ENCODE data around the gene OR4S2. TPM values are rescaled to one million over a fixed set of nuclear protein-coding genes. Genes with fewer than 3 reads are reported as not detected.

OR4S2 gene, protein sequence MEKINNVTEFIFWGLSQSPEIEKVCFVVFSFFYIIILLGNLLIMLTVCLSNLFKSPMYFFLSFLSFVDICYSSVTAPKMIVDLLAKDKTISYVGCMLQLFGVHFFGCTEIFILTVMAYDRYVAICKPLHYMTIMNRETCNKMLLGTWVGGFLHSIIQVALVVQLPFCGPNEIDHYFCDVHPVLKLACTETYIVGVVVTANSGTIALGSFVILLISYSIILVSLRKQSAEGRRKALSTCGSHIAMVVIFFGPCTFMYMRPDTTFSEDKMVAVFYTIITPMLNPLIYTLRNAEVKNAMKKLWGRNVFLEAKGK
- polyA plus RNA-seq (2013, experiment 1 of 2), result not detected
- not detected for polyA plus RNA-seq (2013, experiment 2 of 2)

DNA sequence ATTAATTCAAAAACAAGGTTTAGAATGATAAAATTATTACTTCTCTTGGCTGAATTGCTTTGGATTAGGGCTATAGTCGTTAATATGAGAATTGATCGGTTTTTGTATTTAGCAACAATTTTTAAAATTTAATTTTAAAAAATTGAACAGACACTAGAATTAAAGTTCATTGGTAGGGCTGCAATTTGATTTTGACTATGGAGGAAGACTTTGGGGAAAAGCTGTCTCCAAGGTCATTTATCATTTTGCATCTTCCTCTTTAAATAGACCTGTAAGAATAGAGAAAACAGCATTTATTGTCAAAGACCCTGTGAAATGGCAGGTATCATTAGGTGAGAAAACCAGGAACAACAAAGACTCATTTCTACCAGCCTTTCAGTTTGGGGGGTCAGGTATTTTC lies at the start of gene OR4S2:
Gene OR4S2, plus strand, starts transcription at position 301 of the 400 bp plus-strand sequence. CDS start 2,577 bp downstream, outside the sequence.
- no peak within 1 kb of the TSS for H3K14ac ChIP-seq (ENCODE audit: low read length)
- H3K27ac ChIP-seq (replicated peaks; ENCODE audit: low read length), result no peak within 1 kb of the TSS
- H3K4me2 ChIP-seq (ENCODE audit: insufficient read depth, low read length, poor library complexity, severe bottlenecking), result no peak within 1 kb of the TSS
- H3K79me1 ChIP-seq (ENCODE audit: low read depth, low read length), result no peaks in the 10 kb centered on the region
- H3K4me1 ChIP-seq (ENCODE audit: control insufficient read depth in 2 of 2, insufficient read depth in 1 of 2, low read depth in 1 of 2, low read length in 2 of 2), result no peaks in the 10 kb centered on the region
- DNase-seq (ENCODE audit: low spot score), result no peak
- H3K4ac ChIP-seq (ENCODE audit: low read length), result no peak within 1 kb of the TSS
- no CpG with 5 or more reads among the region's 2 CpGs for WGBS, 2 donors (ENCODE audit: extremely low coverage in 2 of 2, insufficient read length in 2 of 2, insufficient replicate concordance in 1 of 2)
- no peak within 1 kb of the TSS for H3K9ac ChIP-seq (ENCODE audit: low read depth, low read length, poor library complexity)
- H2BK5ac ChIP-seq (ENCODE audit: low read length), result no peak within 1 kb of the TSS
- H2AK5ac ChIP-seq (ENCODE audit: low read depth, low read length), result no peak within 1 kb of the TSS
- no peak within 1 kb of the TSS for H2BK15ac ChIP-seq (ENCODE audit: low read length)
- H3K36me3 ChIP-seq (replicated peaks in 1 of 2; ENCODE audit: control insufficient read depth in 2 of 2, insufficient read depth in 2 of 2, low read length in 2 of 2), result no peaks in the 10 kb centered on the region
- H3K23ac ChIP-seq (ENCODE audit: low read depth, low read length, poor library complexity), result no peak within 1 kb of the TSS
- no peak within 1 kb of the TSS for H4K8ac ChIP-seq (ENCODE audit: low read depth, low read length)
- no peak within 1 kb of the TSS for H4K91ac ChIP-seq (ENCODE audit: low read depth, low read length, poor library complexity)
- no peaks in the 10 kb centered on the region for H3K27me3 ChIP-seq (ENCODE audit: control insufficient read depth in 3 of 3, insufficient read depth in 3 of 3, low read depth in 1 of 3, low read length in 3 of 3)
- H3K4me3 ChIP-seq (ENCODE audit: low read length in 2 of 2), result no peak within 1 kb of the TSS
- no peak within 1 kb of the TSS for H3K18ac ChIP-seq (ENCODE audit: low read length)
- no peaks in the 10 kb centered on the region for H3K9me3 ChIP-seq (replicated peaks in 1 of 2; ENCODE audit: control insufficient read depth in 2 of 2, insufficient read depth in 1 of 2, low read depth in 1 of 2, low read length in 2 of 2)
- no peak within 1 kb of the TSS for H2BK120ac ChIP-seq (ENCODE audit: low read depth, low read length)
- H2AFZ ChIP-seq (ENCODE audit: low read length), result no peak within 1 kb of the TSS
- no peak within 1 kb of the TSS for H2BK12ac ChIP-seq (ENCODE audit: low read length)

DNA sequence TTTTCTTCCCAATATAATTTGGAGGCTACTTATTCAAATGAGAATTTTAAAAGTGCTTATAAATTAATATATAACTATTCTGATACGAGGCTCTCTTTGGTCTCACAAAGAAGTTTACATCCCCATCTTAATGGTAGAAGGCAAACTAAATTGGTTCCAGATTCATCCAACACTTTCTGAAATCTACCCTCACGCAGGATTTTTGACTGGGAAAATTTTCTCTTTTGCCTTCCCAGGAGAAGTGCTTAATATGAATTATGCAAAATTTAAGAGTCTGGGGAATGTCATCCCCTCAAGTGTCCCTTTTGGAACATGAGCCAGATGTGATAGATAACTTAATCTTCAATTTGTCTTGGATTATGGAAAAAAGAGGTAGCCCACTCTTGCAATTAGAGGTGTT lies 40.6 kb upstream of the OR4S2 start, which contains the start of gene OR4C11:
Gene OR4C11, minus strand, starts transcription at position 101 of the 400 bp plus-strand sequence. CDS start 3,272 bp downstream, outside the sequence.
- H3K4ac ChIP-seq (ENCODE audit: low read length), result no peak within 1 kb of the TSS

DNA sequence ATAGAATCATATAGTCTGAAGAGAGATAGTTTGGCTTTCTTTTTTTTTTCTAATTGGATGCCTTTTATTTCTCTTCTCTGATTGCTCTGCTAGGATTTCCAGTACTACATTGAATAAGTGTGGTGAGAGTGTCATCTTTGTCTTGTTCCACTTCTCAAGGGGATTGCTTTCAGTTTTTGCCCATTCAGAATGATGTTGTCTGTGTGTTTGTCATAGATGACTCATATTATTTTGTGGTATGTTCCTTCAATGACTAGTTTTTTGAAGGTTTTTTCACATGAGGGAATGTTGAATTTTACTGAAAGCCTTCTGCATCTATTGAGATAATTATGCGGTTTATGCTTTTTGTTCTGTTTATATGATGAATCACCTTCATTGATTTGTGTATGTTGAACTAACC lies 23.6 kb upstream of the OR4S2 start:
- Histone ChIP-seq H3K23ac (ENCODE audit: low read depth, low read length, poor library complexity) (no peak overlapping the region), H2BK12ac (ENCODE audit: low read length) (no peak overlapping the region), H3K14ac (ENCODE audit: low read length) (no peak overlapping the region), H2AK5ac (ENCODE audit: low read depth, low read length) (no peak overlapping the region), H4K8ac (ENCODE audit: low read depth, low read length) (no peak overlapping the region), H3K18ac (ENCODE audit: low read length) (no peak overlapping the region), H3K9ac (ENCODE audit: low read depth, low read length, poor library complexity) (no peak overlapping the region), H3K4me2 (ENCODE audit: insufficient read depth, low read length, poor library complexity, severe bottlenecking) (no peak overlapping the region), H3K4me3 (ENCODE audit: low read length in 2 of 2) (no peak overlapping the region), H2AFZ (ENCODE audit: low read length) (no peak overlapping the region), H3K79me1 (ENCODE audit: low read depth, low read length) (no peaks in the 10 kb centered on the region), H3K36me3 (replicated peaks in 1 of 2; ENCODE audit: control insufficient read depth in 2 of 2, insufficient read depth in 2 of 2, low read length in 2 of 2) (no peaks in the 10 kb centered on the region), H2BK5ac (ENCODE audit: low read length) (no peak overlapping the region), H3K27me3 (ENCODE audit: control insufficient read depth in 3 of 3, insufficient read depth in 3 of 3, low read depth in 1 of 3, low read length in 3 of 3) (no peaks in the 10 kb centered on the region), H3K9me3 (replicated peaks in 1 of 2; ENCODE audit: control insufficient read depth in 2 of 2, insufficient read depth in 1 of 2, low read depth in 1 of 2, low read length in 2 of 2) (peaks cover 0 to 4% of the 10 kb centered on the region in 2 donors), H3K4ac (ENCODE audit: low read length) (no peak overlapping the region), H3K27ac (replicated peaks; ENCODE audit: low read length) (no peak overlapping the region), H4K91ac (ENCODE audit: low read depth, low read length, poor library complexity) (no peak overlapping the region), H2BK15ac (ENCODE audit: low read length) (no peak overlapping the region), H2BK120ac (ENCODE audit: low read depth, low read length) (no peak overlapping the region), H3K4me1 (ENCODE audit: control insufficient read depth in 2 of 2, insufficient read depth in 1 of 2, low read depth in 1 of 2, low read length in 2 of 2) (no peaks in the 10 kb centered on the region)
- DNase-seq (ENCODE audit: low spot score), result no peak
- WGBS, 2 donors (ENCODE audit: extremely low coverage in 2 of 2, insufficient read length in 2 of 2, insufficient replicate concordance in 1 of 2), result no CpG with 5 or more reads among the region's 1 CpG

More for the DNA sequence above, 40.6 kb upstream of the OR4S2 start, which contains the start of gene OR4C11:
- no peak within 1 kb of the TSS for H2AK5ac ChIP-seq (ENCODE audit: low read depth, low read length)
- H2BK12ac ChIP-seq (ENCODE audit: low read length), result no peak within 1 kb of the TSS
- H3K18ac ChIP-seq (ENCODE audit: low read length), result no peak within 1 kb of the TSS
- H2BK120ac ChIP-seq (ENCODE audit: low read depth, low read length), result no peak within 1 kb of the TSS
- no peak within 1 kb of the TSS for H3K23ac ChIP-seq (ENCODE audit: low read depth, low read length, poor library complexity)
- H3K27me3 ChIP-seq (ENCODE audit: control insufficient read depth in 3 of 3, insufficient read depth in 3 of 3, low read depth in 1 of 3, low read length in 3 of 3), result no peaks in the 10 kb centered on the region
- no peak within 1 kb of the TSS for H4K91ac ChIP-seq (ENCODE audit: low read depth, low read length, poor library complexity)
- no peak within 1 kb of the TSS for H2BK15ac ChIP-seq (ENCODE audit: low read length)
- no peak within 1 kb of the TSS for H3K27ac ChIP-seq (replicated peaks; ENCODE audit: low read length)
- no peak within 1 kb of the TSS for H3K4me2 ChIP-seq (ENCODE audit: insufficient read depth, low read length, poor library complexity, severe bottlenecking)
- H3K4me3 ChIP-seq (ENCODE audit: low read length in 2 of 2), result no peak within 1 kb of the TSS
- no peak within 1 kb of the TSS for H4K8ac ChIP-seq (ENCODE audit: low read depth, low read length)
- no CpG with 5 or more reads among the region's 2 CpGs for WGBS, 2 donors (ENCODE audit: extremely low coverage in 2 of 2, insufficient read length in 2 of 2, insufficient replicate concordance in 1 of 2)
- H3K9ac ChIP-seq (ENCODE audit: low read depth, low read length, poor library complexity), result no peak within 1 kb of the TSS
- H3K79me1 ChIP-seq (ENCODE audit: low read depth, low read length), result no peaks in the 10 kb centered on the region
- H3K9me3 ChIP-seq (replicated peaks in 1 of 2; ENCODE audit: control insufficient read depth in 2 of 2, insufficient read depth in 1 of 2, low read depth in 1 of 2, low read length in 2 of 2), result no peaks in the 10 kb centered on the region
- no peak for DNase-seq (ENCODE audit: low spot score)
- H2AFZ ChIP-seq (ENCODE audit: low read length), result no peak within 1 kb of the TSS
- H3K36me3 ChIP-seq (replicated peaks in 1 of 2; ENCODE audit: control insufficient read depth in 2 of 2, insufficient read depth in 2 of 2, low read length in 2 of 2), result no peaks in the 10 kb centered on the region
- H3K4me1 ChIP-seq (ENCODE audit: control insufficient read depth in 2 of 2, insufficient read depth in 1 of 2, low read depth in 1 of 2, low read length in 2 of 2), result no peaks in the 10 kb centered on the region
- H3K14ac ChIP-seq (ENCODE audit: low read length), result no peak within 1 kb of the TSS
- H2BK5ac ChIP-seq (ENCODE audit: low read length), result no peak within 1 kb of the TSS

DNA sequence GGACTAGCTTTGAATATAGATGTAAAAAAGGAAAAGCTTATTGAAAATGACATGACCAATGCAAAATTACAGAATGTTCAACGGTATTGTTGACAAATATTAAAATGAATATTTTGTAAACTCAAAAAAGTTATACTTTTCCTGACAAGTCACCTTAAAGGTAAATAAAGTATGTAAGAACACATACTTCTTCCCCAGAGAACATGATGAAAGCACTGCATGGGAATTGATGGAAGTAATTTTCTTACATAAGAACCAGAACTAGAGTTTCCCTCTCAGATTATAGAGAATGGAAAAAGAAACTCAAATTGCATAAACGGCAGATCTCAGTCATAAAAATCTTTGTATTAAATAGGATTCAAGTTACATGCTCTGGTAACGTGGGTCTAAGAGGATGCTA lies 13.3 kb upstream of the OR4S2 start, which contains the start of gene OR4P4:
Gene OR4P4, plus strand, starts transcription at position 301 of the 400 bp plus-strand sequence.
- H3K14ac ChIP-seq (ENCODE audit: low read length), result no peak within 1 kb of the TSS
- no peak within 1 kb of the TSS for H3K27ac ChIP-seq (replicated peaks; ENCODE audit: low read length)
- no peak within 1 kb of the TSS for H2AFZ ChIP-seq (ENCODE audit: low read length)
- no peaks in the 10 kb centered on the region for H3K4me1 ChIP-seq (ENCODE audit: control insufficient read depth in 2 of 2, insufficient read depth in 1 of 2, low read depth in 1 of 2, low read length in 2 of 2)
- WGBS, 2 donors (ENCODE audit: extremely low coverage in 2 of 2, insufficient read length in 2 of 2, insufficient replicate concordance in 1 of 2), result no CpG with 5 or more reads among the region's 3 CpGs
- H3K9ac ChIP-seq (ENCODE audit: low read depth, low read length, poor library complexity), result no peak within 1 kb of the TSS
- H3K79me1 ChIP-seq (ENCODE audit: low read depth, low read length), result no peaks in the 10 kb centered on the region
- no peak within 1 kb of the TSS for H3K4me3 ChIP-seq (ENCODE audit: low read length in 2 of 2)
- H2AK5ac ChIP-seq (ENCODE audit: low read depth, low read length), result no peak within 1 kb of the TSS
- H3K23ac ChIP-seq (ENCODE audit: low read depth, low read length, poor library complexity), result no peak within 1 kb of the TSS
- H2BK120ac ChIP-seq (ENCODE audit: low read depth, low read length), result no peak within 1 kb of the TSS
- H3K9me3 ChIP-seq (replicated peaks in 1 of 2; ENCODE audit: control insufficient read depth in 2 of 2, insufficient read depth in 1 of 2, low read depth in 1 of 2, low read length in 2 of 2), result peaks cover 0 to 1% of the 10 kb centered on the region in 2 donors
- H2BK5ac ChIP-seq (ENCODE audit: low read length), result no peak within 1 kb of the TSS
- no peak within 1 kb of the TSS for H3K4ac ChIP-seq (ENCODE audit: low read length)
- no peak within 1 kb of the TSS for H3K4me2 ChIP-seq (ENCODE audit: insufficient read depth, low read length, poor library complexity, severe bottlenecking)
- DNase-seq (ENCODE audit: low spot score), result no peak
- no peak within 1 kb of the TSS for H4K91ac ChIP-seq (ENCODE audit: low read depth, low read length, poor library complexity)
- no peak within 1 kb of the TSS for H4K8ac ChIP-seq (ENCODE audit: low read depth, low read length)
- H3K27me3 ChIP-seq (ENCODE audit: control insufficient read depth in 3 of 3, insufficient read depth in 3 of 3, low read depth in 1 of 3, low read length in 3 of 3), result no peaks in the 10 kb centered on the region
- H3K36me3 ChIP-seq (replicated peaks in 1 of 2; ENCODE audit: control insufficient read depth in 2 of 2, insufficient read depth in 2 of 2, low read length in 2 of 2), result no peaks in the 10 kb centered on the region
- no peak within 1 kb of the TSS for H2BK12ac ChIP-seq (ENCODE audit: low read length)
- H3K18ac ChIP-seq (ENCODE audit: low read length), result no peak within 1 kb of the TSS
- no peak within 1 kb of the TSS for H2BK15ac ChIP-seq (ENCODE audit: low read length)
